ENCODE measurements around the gene TECR.
A peak's percentile ranks its signal among the peaks of the same experiment; 100 is the strongest.
"Not testable (repeated sequence)": the region's sequence is repeated elsewhere in the genome, so short reads cannot be mapped to it uniquely, and the experiment has no call there.

TECR gene

DNA sequence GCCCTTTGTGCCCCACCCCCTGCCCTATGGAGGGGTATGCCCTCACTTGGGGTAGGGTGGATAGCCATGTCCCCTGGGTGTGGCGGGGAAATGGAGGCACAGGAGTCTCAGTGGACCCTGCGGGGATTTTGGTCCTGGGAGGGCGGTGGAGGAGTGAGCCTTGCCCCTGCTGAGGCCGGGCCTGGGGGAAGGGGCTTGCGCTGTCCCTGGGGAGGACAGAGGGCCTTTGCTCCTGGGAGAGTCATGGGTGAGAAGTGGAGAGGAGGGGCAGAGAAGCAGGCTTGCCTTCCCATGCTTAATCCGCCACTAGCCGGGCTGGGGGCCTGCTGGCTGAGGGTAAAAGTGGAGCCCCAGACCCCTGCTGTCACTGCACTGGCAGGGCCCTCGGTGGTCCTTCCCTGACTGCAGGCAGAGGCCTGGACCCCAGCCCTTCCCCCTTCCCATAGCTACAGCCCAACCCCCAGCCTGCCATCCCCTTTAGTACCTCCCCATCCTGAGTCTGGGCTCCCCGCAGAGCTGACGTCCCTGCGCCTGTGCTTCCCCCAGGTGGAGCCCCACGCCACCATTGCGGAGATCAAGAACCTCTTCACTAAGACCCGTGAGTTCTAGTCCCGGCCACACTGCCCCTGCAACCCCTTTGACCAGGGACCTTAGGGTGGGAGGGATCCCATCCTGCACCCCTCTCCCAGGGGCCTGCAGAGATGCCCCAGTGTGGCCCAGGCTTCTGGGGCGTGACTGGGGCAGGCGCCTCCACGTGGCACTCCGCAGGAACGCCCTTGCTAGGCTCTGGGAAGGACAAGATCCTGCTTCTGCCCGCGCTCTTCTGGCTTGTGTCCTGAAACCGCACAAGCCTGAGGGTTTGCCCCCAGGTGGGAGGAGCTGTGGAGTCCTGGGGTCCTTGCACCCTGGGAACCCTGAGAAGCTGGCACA is 33.5 kb downstream of the TECR start:
- DNase-seq: no peak

DNA sequence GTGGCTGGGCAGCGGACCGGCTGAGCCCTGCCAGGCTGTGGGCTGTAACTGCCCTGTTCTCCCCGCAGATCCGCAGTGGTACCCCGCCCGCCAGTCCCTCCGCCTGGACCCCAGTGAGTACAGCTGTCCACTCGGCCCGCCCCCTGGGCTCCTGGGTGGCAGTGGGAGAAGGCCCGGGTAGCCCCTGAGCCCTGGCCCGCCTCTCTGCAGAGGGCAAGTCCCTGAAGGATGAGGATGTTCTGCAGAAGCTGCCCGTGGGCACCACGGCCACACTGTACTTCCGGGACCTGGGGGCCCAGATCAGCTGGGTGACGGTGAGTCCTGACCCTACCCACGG is 34.2 kb downstream of the TECR start:
- DNase-seq: no peak

DNA sequence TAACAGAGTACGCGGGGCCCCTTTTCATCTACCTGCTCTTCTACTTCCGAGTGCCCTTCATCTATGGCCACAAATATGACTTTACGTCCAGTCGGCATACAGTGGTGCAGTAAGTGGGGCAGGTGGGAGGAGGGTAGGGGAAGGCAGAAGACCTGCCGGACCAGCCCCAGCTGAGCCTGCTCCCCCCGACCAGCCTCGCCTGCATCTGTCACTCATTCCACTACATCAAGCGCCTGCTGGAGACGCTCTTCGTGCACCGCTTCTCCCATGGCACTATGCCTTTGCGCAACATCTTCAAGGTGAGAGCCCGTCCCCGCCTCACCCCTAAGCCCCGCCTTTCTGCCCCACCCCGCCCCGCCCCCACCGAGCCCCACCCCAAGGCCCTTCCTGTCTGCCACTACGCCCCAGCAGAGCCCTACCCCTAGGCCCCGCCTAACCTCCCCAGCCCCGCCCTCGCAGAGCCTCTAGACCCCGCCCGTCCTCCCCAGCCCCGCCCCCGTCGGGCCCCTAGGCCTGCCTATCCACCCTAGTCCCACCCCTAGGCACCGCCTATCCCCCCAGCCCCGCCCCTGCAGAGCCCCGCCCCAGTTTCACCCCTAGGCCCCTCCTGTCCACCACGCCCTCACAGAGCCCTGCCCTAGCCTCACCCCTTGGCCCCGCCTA is 34.7 kb downstream of the TECR start:
- DNase-seq: peak; percentile 59

DNA sequence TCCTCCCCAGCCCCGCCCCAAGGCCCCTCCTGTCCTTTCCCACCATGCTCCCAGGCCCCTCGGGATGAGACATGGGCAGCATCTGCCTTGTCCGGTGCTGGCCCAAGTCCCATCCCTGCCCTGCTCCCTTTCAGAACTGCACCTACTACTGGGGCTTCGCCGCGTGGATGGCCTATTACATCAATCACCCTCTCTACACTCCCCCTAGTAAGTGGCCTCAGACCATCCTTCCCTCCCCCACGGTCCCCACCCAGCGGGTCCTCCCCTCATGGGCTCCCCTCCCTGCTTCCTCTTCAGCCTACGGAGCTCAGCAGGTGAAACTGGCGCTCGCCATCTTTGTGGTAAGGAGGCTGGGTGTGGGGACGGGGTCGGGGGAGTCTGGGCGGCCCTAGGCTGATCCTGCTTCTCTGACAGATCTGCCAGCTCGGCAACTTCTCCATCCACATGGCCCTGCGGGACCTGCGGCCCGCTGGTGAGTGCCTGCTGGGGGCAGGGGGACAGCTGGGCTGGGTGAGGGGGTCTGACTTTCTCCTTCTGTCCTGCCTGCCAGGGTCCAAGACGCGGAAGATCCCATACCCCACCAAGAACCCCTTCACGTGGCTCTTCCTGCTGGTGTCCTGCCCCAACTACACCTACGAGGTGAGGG is 35.4 kb downstream of the TECR start:
- DNase-seq: not testable (repeated sequence)

DNA sequence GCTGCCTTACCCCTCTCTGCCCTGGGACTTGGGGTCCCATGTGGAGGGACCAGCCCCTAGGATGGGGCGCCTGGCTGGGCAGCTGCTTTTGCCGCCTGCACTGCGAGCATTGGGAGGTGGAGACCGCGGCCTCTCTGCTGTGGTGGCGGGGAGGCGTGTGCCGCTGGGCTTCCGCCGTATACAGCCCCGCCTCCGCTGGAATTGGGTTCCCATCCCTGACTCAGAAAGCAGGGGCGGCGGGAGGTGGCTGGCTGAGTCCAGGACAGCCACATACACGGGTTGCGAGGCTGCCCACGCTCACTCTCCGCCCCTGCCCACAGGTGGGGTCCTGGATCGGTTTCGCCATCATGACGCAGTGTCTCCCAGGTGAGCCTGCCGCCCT is 35.9 kb downstream of the TECR start:
- DNase-seq: no peak

DNA sequence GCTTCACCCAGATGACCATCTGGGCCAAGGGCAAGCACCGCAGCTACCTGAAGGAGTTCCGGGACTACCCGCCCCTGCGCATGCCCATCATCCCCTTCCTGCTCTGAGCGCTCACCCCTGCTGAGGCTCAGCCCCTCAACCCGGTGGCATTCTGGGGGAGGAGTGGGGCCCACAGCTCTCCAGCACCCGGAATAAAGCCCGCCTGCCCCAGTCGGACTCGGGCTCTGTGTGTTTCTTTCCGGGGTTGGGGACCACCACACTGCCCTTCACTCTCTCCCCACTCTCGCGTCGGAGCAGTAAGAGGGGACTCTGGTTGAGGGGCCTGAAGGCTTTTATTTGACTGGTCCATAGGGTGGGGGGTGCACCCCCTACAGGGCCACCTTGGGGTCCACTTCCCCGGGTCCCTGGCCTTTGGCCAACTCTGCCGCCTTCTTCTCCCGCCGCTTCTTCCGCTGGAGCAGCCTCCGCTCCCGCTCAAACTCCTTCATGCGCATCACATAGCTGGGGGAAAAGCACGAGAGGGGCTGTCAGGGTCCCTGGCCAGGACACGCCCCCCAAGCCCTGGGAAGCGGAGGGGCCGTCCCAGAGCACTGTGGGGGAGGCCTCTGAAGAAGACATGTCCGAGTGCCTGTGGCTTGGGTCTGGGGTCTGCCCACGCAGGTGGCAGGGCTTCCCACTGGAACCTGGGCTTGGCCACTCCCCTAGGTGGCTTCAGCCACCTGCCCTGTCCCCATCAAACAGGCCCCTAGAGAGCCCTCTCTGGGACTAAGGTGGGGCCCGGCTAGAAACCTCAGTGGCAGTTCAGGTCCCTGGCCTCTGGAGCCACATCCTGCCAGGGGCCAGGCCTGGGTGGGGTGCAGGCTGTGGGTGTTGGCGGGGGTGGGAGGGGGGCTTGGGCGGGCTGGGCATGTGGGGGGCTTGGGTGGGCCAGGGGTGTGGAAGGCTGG is 36.6 kb downstream of the TECR start:
- DNase-seq: no peak

DNA sequence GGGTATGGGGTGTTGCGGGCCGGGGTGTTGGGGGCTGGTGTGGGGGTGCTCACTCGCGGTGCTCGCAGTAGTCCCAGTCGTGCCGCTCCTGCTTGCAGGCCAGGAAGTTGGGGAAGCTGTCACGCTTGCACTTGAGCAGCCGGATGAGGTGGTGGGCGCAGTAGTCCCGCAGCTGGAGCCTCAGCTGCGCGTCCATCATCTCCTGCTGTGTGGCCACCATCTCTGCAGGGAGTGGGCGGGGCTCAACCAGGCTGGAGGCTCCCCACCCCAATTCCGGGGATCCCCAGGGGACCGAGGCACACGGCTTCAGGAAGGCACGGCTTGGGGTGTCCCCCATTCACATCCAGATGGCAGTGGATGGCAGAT is 37.3 kb downstream of the TECR start:
- DNase-seq: no peak

DNA sequence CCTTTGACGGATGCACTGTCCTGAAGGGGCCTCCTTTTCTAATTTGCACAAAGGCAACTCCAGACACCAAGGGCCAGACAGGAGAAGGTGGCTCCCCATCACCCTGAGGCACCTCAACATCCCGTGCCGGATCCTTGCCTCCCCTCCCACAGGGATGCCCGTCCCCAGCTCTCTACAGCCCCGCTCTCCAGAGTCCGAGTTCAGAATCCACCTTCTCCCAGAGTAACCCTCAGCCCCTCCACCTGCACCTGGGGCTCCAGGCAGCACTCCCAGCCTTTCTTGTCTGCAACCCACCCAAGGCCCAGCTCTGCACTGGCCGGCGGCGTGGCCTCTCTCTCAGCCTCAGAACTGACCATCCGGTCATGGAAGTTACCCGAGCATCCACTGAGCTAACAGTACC is 37.7 kb downstream of the TECR start:
- DNase-seq: no peak

DNA sequence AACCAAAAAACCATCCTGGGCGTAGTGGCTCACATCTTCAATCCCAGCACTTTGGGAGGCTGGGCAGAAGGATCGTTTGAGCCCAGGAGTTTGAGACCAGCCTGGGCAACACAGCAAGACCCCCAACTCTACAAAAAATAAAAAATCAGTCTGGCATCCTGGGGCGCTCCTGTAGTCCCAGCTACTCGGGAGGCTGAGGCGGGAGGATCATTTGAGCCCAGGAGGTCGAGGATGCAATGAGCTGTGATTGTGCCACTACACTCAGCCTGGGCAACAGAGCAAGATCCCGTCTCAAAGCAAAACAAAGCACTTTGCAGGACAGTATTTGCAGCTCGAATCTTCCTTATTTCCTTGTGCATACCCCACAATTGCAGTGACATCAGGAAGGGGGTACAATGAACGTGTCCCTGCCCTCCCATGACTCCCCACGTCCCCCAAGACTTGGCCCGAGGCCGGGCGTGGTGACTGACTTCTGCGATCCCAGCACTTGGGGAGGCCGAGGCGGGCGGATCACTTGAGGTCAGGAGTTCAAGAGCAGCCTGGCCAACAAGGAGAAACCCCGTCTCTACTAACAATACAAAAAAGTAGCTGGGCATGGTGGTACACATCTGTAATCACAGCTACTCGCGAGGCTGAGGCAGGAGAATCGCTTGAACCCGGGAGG is 41.6 kb downstream of the TECR start:
- DNase-seq: no peak

DNA sequence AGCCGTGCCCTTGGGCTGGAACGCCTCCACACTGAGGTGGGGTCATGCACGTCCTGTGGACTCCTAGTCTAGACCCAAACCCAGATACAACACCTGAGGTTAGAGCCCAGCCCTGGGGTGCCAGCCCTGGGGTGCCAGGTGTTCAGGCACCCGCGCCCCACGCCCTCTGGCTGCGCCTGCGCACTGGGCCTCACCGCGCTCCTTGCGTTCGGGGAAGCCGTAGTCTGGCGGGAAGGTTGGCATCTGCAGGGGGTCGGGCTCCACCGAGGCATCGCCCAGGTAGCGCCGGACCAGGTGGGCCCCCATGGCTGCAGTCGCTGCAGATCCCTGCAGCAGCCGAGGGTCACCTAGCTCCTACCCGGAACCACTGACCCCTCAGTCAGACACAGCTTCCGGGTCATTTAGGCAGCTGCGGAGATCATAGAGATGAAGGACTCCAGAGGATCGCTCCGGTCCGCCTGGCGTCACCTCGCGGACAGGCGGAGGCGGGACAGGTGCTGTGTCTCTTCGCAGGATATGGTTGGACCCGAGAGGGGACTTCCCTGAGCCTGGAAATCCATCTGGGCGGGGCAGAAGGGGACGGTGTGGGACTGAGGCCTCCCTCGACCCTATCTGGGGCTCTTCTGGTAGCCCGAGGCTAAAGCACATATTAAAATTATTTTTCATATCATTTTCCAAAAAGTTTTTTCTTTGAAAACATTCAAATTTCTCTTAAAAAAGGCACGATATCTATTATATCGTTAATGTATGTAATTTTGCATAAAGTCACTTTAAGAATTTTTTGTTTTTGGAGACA is 42.5 kb downstream of the TECR start, which contains the start of gene NDUFB7:
NDUFB7 (minus strand) TSS at position 372 of the 796 bp plus-strand sequence; CDS start at position 306, 66 bp downstream.
- peak; percentile 97 for DNase-seq

DNA sequence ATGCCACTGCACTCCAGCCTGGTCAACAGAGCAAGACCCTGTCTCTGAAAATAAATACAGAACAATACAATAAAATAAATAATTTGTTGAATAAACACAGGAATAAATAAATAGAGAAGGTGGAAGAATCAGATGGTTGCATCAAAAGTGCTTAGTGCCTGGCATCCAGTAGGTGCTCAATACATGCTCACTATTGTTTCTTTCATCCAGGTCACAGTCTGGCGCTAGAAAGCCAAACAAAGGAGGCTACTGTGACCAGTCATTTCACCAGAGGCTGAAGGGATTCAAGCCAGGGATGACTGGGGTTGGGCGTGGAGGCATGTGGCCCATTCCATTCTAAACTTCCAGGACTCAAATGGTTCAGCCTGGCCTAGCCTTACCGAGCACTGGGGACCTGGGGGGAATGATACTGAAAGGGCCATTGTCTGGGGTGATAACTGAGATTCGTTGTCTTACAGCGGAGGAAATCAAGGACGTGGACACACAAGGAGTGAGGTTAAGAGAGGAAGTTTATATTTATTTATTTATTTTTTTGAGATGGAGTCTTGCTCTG is 46.1 kb downstream of the TECR start:
- DNase-seq: no peak

DNA sequence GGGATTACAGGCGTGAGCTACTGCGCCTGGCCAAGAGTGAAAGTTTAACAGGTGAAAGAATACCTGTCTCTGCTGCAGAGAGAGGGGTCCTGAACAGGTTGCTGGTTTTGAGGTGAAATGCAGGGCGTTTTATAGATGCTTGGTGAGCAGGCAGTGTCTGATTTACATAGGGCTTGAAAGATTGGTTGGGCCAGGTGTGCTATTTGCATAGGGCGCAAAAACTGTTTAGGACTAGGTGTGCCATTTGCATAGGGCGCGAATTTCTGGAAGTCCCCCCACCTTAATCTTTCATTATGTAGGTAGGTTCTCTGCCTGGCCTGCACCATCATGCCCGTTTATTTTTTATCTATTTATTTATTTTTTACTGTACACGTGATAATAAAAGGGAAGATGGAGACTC is 47.0 kb downstream of the TECR start:
- no peak for DNase-seq

DNA sequence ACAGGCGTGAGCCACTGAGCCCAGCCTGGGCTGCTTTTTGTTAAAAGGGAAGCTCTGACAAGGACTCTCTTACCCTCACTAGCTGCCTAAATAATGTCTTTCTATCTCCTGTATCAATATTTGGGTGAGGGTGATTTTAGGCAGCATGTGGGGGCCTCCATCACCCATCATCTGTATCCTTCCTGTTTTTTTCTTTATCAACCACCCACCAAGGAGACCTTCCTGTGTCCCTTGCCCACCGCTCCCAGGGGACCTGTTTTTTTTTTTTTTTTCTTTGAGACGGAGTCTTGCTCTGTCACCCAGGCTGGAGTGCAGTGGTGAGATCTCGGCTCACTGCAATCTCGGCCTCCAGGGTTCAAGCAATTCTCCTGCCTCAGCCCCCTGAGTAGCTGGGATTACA is 47.9 kb downstream of the TECR start:
- no peak for DNase-seq

DNA sequence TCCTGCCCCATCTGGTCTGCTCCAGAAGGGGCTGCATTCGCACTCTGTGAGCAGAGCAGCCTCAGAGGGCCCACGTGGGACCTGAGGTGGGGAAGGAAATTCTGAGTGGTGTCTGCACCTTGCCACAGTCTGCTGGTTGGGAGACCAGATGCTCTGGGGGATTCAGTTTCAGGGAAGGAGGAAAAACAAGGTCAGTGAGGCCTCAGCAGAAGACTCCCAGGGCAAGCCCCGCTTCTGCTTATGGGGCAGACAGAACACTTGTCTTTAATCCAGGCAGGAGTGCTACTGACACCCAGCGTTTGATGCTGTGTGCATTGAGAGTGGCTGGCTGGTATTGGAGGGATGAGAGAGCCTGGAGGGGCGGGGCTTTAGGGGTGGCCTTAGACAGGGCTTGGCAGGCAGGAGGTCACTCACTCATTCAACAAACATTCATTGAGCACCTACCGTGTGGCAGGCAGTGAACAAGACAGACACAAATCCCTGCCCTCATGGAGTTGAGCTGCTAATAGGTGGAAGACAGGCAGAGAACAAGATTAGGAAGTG is 48.6 kb downstream of the TECR start:
- no peak for DNase-seq

DNA sequence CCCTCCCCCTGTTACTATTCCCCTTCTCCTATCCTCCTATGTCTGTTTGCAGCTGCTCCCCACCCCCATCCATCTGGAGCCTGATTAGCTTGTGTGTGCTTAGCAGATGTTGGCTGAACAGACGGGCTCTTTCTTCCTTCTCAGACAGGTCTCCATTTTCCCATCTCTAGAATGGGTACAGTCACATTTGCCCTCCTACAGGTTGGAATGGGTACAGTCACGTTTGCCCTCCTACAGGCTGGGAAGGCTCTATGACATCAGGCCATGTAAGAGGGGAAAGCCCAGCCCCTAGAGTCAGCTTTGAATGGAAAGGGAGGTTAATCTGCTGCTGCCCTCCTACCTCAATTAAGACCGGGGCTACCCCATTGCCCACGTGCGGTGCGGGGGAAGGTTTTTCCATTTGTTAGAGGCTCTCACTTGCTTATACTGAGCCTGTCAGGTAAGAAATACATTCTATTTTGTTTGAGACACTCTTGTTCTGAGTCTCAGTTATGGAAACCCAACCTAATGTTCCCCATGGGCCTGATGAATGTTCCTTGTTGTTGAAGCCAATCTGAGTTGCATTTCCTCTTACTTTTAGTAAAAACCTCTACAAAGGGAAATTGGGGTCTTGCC is 51.3 kb downstream of the TECR start:
- DNase-seq: peak; percentile 36

DNA sequence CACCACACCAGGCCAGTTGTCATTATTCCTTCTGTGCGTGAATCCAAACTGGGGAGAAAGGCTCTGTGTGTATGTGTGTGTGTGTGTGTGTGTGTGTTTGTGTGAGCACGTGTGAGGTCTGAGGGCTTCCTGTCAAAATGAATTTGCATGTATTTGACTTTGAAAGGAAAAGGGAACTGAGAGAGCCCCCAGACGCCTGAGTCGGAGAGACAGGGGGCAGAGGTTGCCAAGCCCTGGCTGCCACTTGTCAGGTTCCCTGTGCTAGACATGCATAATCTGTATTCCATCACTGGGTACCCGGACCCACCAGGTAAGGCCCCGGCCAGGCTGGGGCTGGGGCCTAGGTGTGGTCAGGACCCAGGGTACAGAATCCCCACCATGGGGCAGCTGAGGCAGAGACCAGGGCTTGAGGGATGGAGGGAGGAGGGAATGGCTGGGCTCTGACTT is 53.5 kb downstream of the TECR start, which contains the start of gene CLEC17A:
CLEC17A (plus strand) TSS at position 191 of the 447 bp plus-strand sequence; CDS start at position 268, 77 bp downstream.
- no peak for DNase-seq

DNA sequence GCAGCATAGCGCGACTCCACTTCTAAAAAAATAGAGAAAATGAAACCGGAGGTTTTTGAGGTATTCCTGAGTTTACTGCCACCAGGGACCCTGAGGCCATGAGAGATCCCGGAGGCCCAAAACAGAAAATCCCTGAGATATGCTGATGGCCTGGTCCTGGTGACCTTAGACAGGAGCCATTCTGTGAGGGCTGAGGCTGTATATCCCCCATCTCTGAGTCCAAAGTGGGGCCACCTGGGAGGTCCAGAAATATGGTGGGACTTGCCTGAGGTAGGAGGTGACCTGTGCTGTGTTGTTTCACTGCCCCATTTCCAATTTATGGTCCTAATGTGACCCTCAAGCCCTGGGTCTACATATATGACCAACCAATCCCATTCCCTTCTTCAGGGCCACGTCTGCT is 55.0 kb downstream of the TECR start:
- not testable (repeated sequence) for DNase-seq

DNA sequence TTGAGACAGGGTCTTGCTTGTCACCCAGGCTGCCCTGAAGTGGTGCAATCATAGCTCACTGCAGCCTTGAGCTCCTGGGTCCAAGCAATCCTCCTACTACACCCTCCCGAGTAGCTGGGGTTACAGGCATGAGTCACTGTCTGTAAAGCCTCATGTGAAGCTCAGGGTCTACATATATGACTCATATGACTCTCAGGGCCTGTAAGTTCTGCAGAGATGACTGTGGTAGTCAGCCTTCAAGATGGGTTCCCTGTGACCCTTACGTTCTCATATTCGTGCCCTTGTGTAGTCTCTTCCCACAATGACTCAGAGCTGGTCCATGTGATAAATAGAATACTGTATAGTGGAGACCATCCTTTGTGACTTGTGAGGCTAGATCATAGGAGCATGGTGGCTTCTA is 55.8 kb downstream of the TECR start:
- not testable (repeated sequence) for DNase-seq

DNA sequence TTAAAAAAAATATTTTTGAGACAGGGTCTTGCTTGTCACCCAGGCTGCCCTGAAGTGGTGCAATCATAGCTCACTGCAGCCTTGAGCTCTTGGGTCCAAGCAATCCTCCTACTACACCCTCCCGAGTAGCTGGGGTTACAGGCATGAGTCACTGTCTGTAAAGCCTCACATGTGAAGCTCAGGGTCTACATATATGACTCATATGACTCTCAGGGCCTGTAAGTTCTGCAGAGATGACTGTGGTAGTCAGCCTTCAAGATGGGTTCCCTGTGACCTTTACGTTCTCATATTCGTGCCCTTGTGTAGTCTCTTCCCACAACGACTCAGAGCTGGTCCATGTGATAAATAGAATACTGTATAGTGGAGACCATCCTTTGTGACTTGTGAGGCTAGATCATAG is 60.0 kb downstream of the TECR start:
- not testable (repeated sequence) for DNase-seq

DNA sequence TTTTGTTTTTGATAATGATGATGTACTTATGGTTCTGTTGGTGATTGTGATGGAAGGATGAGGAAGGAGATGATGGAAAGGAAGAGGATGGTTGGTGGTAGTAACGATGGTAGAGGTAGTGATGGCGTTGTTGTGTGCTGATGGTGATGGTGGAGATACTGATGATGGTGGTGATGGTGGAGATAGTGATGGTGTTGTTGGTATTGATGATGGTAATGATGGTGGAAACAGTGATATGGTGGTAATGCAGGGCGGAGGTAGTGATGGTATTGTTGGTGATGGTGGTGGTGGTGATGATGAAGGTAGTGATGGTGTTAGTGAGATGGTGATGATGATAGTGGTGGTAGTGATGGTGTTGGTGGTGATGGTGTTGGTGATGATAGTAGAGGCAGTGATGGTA is 66.2 kb downstream of the TECR start:
- no peak for DNase-seq
